Fibroblast of skin of left quadriceps (primary cell): ENCODE data around the gene STXBP6.

Experiments used
- DNase-seq, 2 experiments: peaks; one replicate each; pipeline ENCODE4 v3.0.0-alpha.2; 2013; ENCODE audit warnings: low read depth in 2 of 2

The STXBP6 gene

DNA sequence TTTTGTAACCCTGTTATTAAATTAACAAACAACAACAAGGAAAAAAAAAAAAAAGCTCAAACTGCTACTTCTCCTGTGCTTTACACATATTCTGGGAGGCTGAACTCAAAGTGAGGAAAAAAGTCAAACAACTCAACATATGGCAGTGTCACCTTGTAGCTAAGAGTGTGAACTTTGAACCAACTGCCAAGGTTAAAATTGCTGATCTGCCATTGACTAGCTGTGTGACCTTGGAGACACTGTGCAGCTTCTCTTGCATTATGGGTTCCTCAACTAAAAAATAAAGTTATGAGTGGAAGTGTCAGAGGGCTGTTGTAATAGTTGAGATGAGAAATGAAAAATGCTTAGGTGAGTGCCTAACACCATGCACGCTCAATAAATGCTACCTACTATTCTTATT is 34.2 kb downstream of the STXBP6 start:
- no peak for DNase-seq

DNA sequence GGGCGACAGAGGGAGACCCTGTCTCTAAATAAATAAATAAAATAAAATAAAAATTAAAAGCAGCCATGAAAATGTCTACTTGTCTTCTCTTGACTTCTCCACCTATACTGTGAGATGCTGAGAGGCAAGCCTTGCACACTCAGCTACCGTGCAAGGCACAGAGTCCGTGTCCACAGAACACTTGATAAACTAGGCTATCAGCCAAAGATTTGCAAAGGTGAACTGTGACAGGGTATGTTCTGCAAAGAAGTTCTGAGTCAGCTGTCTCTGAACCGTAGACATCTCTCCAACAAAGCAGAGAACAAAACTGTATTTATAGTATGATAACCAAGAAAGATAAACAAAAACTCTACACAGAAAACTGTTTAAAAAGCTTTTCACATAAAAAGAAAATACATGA is 35.5 kb downstream of the STXBP6 start:
- no peak for DNase-seq

DNA sequence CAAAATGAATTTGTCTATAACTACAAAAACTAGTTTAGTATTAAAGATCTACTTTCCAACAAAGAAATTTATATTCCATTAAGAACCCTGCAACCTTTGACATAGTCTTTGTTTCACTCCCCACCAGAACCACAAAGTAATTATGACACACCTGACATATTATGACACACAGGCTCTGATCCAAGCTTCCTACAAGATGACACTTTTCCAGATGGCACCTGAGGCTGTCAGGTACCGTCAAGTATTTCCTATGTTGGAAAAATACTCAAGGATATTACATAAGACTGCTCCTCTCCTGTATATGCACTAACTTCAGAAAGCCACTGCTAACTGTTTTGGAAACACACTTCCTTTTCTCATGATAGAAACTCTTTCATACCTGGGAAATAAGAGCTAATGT is 38.9 kb downstream of the STXBP6 start:
- DNase-seq: no peak

DNA sequence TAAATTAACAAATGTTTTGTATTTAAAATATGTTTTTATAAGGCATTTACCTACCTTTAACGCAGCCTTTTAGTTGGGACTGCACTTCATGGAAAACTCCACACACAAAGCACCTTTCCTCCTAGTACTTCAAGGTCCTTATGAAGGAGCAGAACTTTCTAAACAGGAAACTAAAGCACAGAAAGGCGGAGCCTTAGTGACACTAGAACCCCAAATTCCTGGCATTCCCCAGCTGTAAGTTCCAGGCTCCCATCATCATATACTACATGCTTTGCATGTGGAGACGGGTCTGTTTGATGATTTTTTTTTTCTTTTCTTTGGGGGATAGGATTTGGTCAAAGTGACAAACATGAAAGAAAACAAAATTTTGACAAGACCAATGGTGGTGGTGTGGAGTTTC is 39.5 kb downstream of the STXBP6 start:
- DNase-seq: no peak

DNA sequence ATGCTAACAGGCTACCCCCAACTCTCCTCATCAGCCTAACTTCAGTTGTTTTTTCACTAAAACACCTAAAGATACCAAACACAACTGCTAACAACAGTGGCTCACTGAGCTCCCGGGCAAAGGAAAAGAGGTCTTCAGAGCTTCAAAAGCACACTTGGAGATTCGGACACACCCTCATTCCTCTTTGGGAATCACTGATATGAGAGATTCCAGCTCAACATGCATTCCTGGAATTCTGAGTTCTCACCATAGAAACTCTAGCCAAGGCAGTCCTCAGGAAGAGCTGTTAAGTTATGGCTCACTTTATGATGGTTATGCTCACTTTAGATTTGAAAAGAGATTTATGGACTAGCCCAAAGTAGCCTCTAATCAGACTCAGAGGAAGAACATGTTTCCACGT is 40.1 kb downstream of the STXBP6 start:
- DNase-seq: peak; percentile 65 to 67

DNA sequence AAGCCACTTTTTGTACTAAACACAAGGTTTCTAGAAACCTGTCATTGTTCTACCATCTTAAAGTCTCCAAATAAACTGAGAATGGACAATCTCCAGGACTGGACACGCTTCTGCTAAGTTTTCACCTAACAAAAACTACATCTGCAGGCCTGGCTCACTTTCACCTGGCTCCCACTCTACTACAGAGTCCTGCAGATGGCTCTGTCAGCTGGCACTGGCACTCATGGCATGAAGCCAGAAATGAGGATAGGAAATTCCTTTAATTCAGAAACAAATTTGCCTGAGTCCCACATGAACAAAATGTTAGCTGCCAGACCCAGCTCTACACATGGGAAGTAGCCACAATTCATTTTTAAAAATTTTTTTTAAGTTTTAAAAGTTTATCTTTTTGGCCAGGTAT is 42.1 kb downstream of the STXBP6 start:
- DNase-seq: no peak

DNA sequence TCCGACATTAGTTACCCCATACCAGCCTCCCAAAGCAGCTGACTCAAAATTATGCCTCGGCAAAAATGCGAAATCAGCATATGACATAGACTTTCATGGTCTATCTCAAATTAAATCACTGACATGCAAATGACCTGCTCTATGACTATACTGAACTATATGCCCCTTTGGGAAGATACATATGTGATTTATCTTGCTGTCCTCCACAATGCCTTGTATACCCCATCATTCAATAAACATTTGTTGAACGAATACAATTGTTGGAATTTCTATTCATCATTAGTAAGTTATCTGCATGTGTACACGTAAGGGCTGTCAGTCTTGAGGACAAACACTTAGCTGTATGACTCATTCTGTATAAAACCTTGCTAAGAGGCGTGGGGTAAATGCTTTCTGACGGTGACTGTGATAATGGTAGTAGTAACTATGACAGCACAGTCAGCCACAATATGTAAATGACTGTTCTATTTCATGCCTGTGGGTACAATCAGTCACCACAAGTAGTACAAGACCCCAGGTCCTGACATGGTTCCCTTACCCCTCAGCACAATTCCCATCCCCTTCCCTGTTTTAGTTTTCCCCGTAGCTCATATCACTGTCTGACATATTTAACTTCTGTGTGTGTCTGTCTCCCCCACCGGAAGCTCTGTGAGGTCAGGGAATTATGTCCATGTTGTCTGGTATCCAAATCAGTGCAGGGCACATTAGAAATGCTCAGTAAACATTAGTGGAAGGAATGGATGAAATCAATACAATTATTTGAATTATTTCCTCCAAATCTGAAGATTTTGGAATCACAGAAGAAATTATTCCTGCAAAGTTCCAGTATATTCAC is 42.8 kb downstream of the STXBP6 start:
- DNase-seq: peak; percentile 61 to 72

DNA sequence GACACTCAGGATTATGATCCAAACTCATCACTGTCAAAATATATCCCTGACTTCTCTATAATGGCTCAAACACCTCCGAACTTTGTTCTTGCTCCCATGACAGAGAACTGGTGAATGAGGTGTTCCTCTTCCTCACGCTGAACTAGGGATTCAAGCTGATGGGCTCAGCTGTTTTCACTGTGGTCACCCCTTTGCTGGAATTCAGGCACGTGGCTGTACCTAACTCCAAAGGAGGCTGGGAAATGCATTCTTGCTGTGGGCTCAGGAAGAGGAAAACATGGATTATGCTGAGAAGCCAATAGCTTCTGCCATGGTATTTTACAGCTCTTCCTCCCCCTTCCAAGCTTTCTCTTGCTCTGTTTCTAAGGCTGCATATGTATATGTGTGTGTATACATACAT is 43.9 kb downstream of the STXBP6 start:
- DNase-seq: no peak

DNA sequence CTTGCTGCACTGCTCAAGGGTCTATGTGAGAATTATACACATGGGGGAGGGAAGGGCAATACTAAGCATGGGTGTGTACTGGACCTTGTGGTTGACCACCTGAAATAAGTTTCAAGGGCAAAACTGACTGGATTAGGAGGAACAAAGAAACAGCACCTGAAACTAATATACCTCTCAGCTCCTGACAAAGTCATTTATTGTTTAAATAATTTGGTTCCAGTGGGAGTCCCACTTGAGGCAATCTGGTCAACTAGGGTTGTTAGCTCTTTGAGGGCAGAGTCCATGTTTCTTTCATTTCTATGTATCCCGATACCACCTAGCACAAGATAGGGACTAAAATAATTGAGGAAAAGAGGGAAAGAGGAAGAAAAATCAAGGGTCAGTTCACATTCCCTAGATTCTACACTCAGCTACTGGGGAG is 45.5 kb downstream of the STXBP6 start:
- DNase-seq: no peak

DNA sequence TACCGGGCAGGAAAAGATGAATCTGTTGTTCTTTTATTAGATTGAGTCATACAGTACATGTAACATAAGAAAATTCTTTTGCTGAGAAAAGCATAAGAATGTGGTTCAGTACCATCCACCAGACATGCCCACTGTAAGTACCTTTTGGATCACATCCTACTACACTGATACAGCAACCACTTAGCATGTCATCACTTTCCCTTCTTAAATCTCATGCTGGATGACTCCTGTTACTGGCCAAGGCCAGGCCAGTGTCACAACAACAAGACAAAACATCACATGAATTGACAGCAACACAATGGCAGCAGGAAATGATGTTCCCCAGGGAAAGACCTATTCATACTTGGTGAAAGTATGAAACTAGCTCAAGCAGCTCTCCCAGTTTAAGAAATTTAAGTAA is 46.4 kb downstream of the STXBP6 start:
- no peak for DNase-seq

DNA sequence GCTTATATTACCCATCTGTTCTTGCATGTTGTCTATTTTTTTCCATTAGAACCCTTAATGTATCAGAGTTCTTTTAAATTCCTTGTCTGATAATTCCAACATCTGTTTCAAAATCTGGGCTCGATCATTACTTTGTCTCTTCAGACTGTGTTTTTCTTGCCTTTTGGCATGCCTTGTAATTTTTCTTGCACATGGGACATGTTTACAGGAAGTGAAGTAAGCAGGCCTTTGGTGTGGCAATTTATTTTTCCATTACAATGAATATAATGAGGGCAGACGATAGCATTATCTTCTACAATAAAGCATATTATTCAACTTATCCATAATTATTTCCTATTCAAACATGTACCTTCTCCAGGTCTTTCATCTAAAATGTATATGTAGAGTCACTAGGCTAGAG is 48.3 kb downstream of the STXBP6 start:
- peak; percentile 26 to 31 for DNase-seq

DNA sequence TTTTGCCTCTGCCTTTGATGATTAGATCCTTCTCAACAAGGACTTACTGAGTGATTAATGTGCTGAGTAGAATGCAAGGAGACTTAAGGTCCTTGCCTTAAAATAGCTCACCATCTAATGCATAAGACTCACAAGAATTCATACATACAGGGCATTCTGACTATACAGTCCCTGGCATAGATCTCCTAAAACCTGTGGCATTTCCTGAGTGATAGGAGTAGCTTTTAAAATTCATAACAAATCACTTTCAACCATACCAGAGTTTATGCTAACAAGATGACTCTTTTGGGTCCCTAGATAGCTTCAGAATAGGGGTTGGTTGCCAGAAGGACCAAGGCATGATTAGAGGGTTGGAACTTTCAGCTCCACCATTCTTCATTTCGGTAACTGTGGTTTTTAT is 48.8 kb downstream of the STXBP6 start:
- peak; percentile 46 to 47 for DNase-seq

DNA sequence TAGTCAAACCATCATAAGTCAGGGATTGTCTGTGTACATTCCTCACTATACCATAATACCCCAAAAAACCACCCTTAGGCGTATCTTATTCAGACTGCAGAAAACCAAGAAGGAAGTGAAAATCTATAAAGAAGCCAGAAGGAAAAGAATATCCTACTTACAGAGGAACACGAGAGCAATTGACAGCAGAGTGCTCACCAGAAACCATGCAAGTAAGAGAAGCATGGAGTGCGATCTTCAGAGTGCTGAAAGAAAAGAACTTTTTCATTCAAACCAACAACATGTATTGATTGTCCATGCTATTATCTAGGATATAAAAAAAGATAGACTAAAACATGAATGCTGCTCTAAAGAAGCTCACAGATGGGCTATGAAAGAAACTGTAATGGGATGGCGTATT is 50.8 kb downstream of the STXBP6 start:
- no peak for DNase-seq

DNA sequence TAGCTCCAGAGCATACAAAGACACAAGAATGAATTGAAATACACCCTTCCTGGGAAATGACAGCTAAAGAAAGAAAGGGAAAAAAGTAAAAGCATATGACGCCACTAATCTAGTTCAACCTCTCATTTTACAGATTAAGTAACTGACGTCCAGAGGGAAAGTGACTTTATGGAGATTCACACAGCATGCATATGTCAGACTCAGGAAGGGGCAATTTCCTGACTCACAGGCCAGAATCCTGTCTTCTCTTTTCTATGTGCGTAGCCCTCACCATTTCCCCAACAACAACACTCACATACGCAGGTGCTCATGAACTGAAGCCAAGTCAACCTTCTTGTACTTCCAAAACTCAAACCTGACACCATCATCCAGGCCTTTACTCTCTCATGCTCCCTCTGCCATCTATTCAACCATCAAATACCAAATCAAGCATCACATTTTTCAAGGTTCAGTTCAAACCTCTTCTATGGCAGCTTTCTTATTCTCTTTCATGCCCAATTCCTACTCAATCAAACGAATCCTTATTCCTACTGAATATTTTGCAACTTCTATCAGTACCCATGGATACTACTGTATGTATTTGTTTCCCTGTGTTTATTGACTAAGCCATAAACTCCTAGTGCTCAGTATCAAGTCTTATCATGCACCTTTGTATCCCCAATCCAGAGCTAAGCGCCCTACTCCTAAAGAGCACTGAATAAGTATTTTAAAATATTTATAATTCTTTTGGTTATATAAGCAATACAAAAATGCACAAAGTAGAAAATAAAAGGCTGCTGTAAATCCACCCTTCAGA is 52.8 kb downstream of the STXBP6 start:
- no peak for DNase-seq

DNA sequence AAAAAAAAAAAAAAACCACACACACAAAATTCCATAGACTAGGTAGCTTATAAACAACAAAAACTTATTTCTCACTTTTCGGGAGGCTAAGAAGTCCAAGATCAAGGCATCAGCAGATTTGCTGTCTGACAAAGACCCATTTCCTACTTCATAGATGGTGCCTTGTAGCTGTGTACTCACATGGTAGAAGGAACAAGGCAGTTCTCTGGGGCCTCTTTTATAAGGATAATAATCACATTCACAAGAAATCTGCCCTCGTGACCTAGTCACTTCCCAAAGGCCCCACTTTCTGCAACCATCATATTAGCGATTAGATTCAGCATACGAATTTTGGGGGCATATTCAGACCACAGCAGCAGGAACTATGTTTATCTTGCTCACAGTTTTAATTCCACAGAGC is 54.9 kb downstream of the STXBP6 start:
- no peak for DNase-seq

DNA sequence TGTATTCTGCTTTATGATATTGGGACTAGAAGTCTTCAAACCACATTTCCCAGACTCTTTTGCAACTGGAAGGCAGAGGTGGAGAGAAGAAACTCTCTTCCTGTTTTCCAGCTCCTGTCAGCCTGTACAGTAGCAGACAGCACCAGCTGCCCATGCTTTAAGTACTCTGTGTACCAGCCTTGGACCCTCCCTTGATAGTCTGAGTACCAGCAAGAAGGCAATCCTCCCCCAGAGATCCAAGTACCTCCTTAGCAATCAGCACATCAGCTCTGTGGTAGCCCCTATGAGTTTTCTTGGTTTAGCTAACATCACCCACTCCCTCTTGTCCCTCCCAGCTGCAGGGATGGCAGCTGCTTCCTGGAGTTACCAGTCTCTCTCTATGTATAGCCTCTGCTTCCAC is 56.3 kb downstream of the STXBP6 start:
- DNase-seq: no peak

DNA sequence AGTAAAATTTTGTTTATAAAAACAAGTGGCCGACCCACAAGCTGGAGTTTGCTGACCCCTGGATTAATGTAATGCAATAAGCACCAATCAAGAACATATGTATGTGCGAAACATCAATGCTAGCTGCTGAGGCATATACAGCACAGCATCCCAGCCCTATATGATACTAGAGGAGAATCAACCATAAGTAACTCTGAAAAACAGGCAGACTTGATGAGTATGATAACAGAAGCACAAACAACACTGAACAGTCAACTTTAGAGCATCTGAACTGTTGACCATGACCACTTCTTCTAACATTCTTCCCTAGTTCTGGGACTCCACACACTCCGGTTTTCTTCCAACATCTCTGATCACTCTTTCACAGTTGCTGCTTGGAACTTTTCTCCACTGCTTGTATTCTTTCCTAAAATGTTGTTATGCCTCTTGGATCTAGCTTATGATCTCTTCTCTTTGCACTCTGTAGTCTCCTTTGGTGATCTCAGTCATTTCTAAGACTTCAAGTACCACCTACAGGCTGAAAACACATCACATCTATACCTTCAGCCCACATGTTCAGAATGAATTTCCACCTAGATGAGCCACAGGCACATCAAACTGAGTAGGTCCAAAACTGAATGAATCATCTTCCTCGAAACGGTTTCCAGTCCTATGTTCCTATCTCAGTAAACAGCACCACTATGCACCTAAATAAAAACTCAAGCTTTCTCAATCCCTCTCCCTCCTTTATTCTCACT is 57.2 kb downstream of the STXBP6 start:
- no peak for DNase-seq

DNA sequence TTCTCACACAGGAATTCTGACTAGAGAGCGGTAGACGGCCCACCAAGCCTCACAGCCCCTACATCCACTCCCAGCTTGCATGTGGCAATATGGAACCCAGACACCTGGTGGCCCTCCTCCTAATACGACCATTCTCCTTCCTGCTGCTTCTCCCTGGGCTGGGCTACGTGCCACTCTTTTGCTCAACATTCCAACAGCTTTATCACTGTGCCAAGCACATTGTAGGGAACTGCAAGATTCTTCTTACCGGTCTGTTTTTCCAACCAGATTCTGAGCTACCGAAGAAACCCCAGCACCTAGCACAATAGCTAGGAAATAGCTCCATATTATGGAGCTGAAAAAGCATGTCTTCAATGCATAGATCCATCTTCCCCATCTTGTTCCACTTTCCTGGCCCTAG is 58.1 kb downstream of the STXBP6 start:
- no peak for DNase-seq

DNA sequence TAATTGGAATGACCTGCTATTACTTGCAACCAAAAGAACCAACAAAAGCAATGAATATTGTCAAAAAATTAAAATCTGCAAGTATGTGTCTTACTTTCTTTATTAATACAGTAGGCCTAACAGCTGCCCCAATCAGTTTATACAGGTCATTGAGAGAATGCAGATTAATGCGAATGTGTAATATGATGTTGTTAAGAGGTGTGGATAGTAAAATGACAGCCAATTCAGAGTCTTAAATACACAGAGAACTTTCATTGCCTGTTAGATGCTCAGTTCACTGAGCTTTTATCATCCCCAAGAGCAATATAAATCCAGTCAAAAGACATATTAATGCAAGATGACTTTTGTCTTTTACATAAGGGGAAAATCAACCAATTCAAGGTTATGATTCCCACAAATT is 58.7 kb downstream of the STXBP6 start:
- no peak for DNase-seq

DNA sequence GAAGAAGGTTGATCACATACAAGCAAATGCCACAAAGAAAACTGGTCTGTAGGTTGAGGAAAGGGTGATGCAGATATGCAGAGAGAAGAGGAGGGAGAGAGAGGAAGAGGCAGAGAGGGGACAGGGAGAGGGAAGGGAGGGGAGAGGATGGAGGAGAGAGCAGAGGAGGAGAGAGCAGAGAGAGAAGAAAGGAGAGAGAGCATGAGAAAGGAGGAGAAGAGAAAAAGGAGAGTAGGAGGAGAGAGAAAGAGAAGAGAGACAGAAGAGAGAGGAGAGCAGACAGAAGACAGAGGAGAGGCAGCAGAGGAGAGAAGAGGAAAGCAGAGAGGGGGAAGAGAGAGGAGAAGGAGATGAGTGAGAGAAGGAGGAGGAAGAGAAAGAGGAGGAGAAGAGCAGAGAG is 59.2 kb downstream of the STXBP6 start:
- DNase-seq: no peak

DNA sequence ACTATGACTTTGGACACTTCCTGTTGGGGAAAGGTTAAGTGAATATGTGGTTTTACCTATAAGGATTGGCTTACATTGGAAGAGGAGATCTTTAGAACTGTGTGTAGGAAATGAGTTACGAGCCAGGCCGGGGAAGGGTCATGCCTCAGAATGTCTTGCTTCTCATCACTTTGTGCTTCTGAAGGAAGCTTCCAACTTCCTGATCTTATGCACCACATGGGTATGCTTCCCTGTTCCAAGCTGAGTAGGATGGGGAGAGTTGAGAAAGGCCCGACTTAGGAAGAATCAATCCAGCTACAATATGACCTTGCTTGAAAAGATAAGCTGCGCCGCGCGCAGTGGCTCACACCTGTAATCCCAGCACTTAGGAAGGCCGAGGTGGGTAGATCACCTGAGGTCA is 59.9 kb downstream of the STXBP6 start:
- DNase-seq: no peak

DNA sequence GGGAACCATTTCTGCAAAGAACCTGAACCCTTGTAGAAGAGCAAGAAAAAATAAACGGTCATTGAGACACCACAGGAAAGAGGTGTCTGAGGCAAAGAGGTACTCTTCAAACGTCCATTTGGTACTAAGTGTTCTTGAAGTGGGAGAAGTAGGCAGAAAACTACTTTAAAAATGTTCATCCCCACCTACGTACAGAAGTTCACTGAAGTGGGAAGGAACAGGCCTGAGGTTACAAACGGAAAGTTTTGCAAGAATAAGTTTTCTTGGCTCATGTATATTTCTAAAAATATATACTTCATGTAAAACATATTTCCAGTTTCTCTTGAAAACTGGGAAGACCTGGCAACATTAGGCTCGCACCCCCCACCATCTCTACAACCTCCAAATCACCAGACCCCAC is 61.2 kb downstream of the STXBP6 start:
- DNase-seq: no peak
